Ectodermal cell (in vitro differentiated cells): ENCODE measurements around the gene FOXI1.
"Not testable (repeated sequence)": the region's sequence is repeated elsewhere in the genome, so short reads cannot be mapped to it uniquely, and the experiment has no call there.

ENCODE experiments used
- H3K27ac ChIP-seq: 2 replicates; pipeline ENCODE4 v1.7.0; 2013; ENCODE audit warnings: mild to moderate bottlenecking, low read depth, low read length; ENCODE audit not compliant: insufficient read depth, poor library complexity, severe bottlenecking
- H3K27me3 ChIP-seq: 2 replicates; pipeline ENCODE4 v1.7.0; 2013; ENCODE audit warnings: mild to moderate bottlenecking, low read length; ENCODE audit not compliant: insufficient read depth, control insufficient read depth, poor library complexity, severe bottlenecking
- H3K36me3 ChIP-seq: one replicate; pipeline ENCODE4 v1.7.0; 2013; ENCODE audit warnings: low read length; ENCODE audit not compliant: control insufficient read depth, insufficient read depth
- H3K4me1 ChIP-seq: one replicate; pipeline ENCODE4 v1.7.0; 2013; ENCODE audit warnings: low read length; ENCODE audit not compliant: control insufficient read depth, insufficient read depth
- H3K4me3 ChIP-seq: 2 replicates; pipeline ENCODE4 v1.7.0; 2013; ENCODE audit warnings: low read depth, low read length, control low read depth; ENCODE audit not compliant: insufficient read depth
- H3K9me3 ChIP-seq: 2 replicates; pipeline ENCODE4 v1.7.0; 2013; ENCODE audit warnings: mild to moderate bottlenecking, low read length, moderate library complexity; ENCODE audit not compliant: control insufficient read depth
- whole genome bisulfite sequencing, 2 experiments: methylation state at CpG; one replicate each; pipeline ENCODE4 v1.1.7; 2013; ENCODE audit warnings: missing lambda C conversion rate in 2 of 2; 5-methylcytosine and 5-hydroxymethylcytosine counted together

Gene FOXI1

GRCh38 chr5:170138273-170138672 lies 32.6 kb downstream of the FOXI1 start:
- no peaks in the 10 kb centered on the region for H3K36me3 ChIP-seq
- H3K27me3 ChIP-seq, result no peaks in the 10 kb centered on the region
- 95% methylated on average over 4 of the region's 4 CpGs for WGBS, 2 experiments
- no peak overlapping the region for H3K4me3 ChIP-seq
- H3K27ac ChIP-seq, result no peak overlapping the region
- H3K9me3 ChIP-seq, result no peaks in the 10 kb centered on the region
- no peaks in the 10 kb centered on the region for H3K4me1 ChIP-seq

GRCh38 chr5:170139786-170140335 lies 34.2 kb downstream of the FOXI1 start:
- no peaks in the 10 kb centered on the region for H3K27me3 ChIP-seq
- no peaks in the 10 kb centered on the region for H3K9me3 ChIP-seq
- no peak overlapping the region for H3K27ac ChIP-seq
- no peaks in the 10 kb centered on the region for H3K4me1 ChIP-seq
- 89 to 90% methylated on average over 9 of the region's 9 CpGs for WGBS, 2 experiments
- H3K4me3 ChIP-seq, result no peak overlapping the region
- H3K36me3 ChIP-seq, result no peaks in the 10 kb centered on the region

- H3K27ac ChIP-seq, H3K9me3 ChIP-seq, H3K36me3 ChIP-seq, H3K4me1 ChIP-seq, H3K27me3 ChIP-seq, H3K4me3 ChIP-seq: not testable (repeated sequence)
- 92 to 96% methylated on average over 7 of the region's 7 CpGs for WGBS, 2 experiments
Observed at GRCh38 chr5:170141196-170141595, 35.5 kb downstream of the FOXI1 start.

GRCh38 chr5:170141636-170142035 lies 35.9 kb downstream of the FOXI1 start:
- H3K9me3 ChIP-seq, result no peaks in the 10 kb centered on the region
- WGBS, 2 experiments, result 92 to 94% methylated on average over 14 of the region's 14 CpGs
- H3K4me3 ChIP-seq, result no peak overlapping the region
- H3K4me1 ChIP-seq, result no peaks in the 10 kb centered on the region
- H3K27me3 ChIP-seq, result no peaks in the 10 kb centered on the region
- H3K27ac ChIP-seq, result no peak overlapping the region
- no peaks in the 10 kb centered on the region for H3K36me3 ChIP-seq

- H3K4me3 ChIP-seq, result no peak overlapping the region
- no peak overlapping the region for H3K27ac ChIP-seq
- H3K9me3 ChIP-seq, result no peaks in the 10 kb centered on the region
- 91 to 100% methylated on average over 1 of the region's 1 CpG for WGBS, 2 experiments
- H3K27me3 ChIP-seq, result no peaks in the 10 kb centered on the region
- H3K4me1 ChIP-seq, result no peaks in the 10 kb centered on the region
- H3K36me3 ChIP-seq, result no peaks in the 10 kb centered on the region
Observed at GRCh38 chr5:170142196-170142595, 36.5 kb downstream of the FOXI1 start.

GRCh38 chr5:170143091-170143490 lies 37.4 kb downstream of the FOXI1 start:
- Histone ChIP-seq H3K9me3 (no peaks in the 10 kb centered on the region), H3K27me3 (no peaks in the 10 kb centered on the region), H3K4me3 (no peak overlapping the region), H3K36me3 (no peaks in the 10 kb centered on the region), H3K27ac (no peak overlapping the region), H3K4me1 (no peaks in the 10 kb centered on the region)
- WGBS, 2 experiments, result 91 to 92% methylated on average over 7 of the region's 7 CpGs

GRCh38 chr5:170143710-170144109 lies 38.0 kb downstream of the FOXI1 start:
- H3K36me3 ChIP-seq, result no peaks in the 10 kb centered on the region
- WGBS, 2 experiments, result 95 to 96% methylated on average over 2 of the region's 2 CpGs
- no peaks in the 10 kb centered on the region for H3K9me3 ChIP-seq

GRCh38 chr5:170144286-170145023 lies 38.8 kb downstream of the FOXI1 start:
- no peaks in the 10 kb centered on the region for H3K9me3 ChIP-seq
- H3K27ac ChIP-seq, result no peak overlapping the region
- no peaks in the 10 kb centered on the region for H3K27me3 ChIP-seq
- WGBS, 2 experiments, result 88 to 91% methylated on average over 11 of the region's 11 CpGs
- no peak overlapping the region for H3K4me3 ChIP-seq
- no peaks in the 10 kb centered on the region for H3K36me3 ChIP-seq
- H3K4me1 ChIP-seq, result peaks cover 5% of the 10 kb centered on the region

More at GRCh38 chr5:170143710-170144109, 38.0 kb downstream of the FOXI1 start:
- H3K27me3 ChIP-seq, result no peaks in the 10 kb centered on the region
- no peak overlapping the region for H3K4me3 ChIP-seq
- no peak overlapping the region for H3K27ac ChIP-seq
- no peaks in the 10 kb centered on the region for H3K4me1 ChIP-seq

GRCh38 chr5:170145462-170145861 lies 39.8 kb downstream of the FOXI1 start:
- WGBS, 2 experiments, result 91 to 92% methylated on average over 4 of the region's 4 CpGs
- H3K9me3 ChIP-seq, result no peaks in the 10 kb centered on the region
- no peak overlapping the region for H3K4me3 ChIP-seq
- H3K27ac ChIP-seq, result no peak overlapping the region
- no peaks in the 10 kb centered on the region for H3K27me3 ChIP-seq
- H3K36me3 ChIP-seq, result no peaks in the 10 kb centered on the region
- peaks cover 5% of the 10 kb centered on the region for H3K4me1 ChIP-seq

- Histone ChIP-seq H3K4me3 (no peak overlapping the region), H3K36me3 (no peaks in the 10 kb centered on the region), H3K9me3 (no peaks in the 10 kb centered on the region), H3K27ac (no peak overlapping the region), H3K4me1 (peaks cover 11% of the 10 kb centered on the region), H3K27me3 (no peaks in the 10 kb centered on the region)
- WGBS, 2 experiments, result 93% methylated on average over 12 of the region's 12 CpGs
Observed at GRCh38 chr5:170147051-170147752, 41.5 kb downstream of the FOXI1 start.
